NCI-H2107 (cell line): Measurements from ENCODE around the gene ADGRG3.

Experiments used
- DNase-seq: peaks from one replicate; lab custom pipeline; 2025; lab: John Stamatoyannopoulos, UW

Gene ADGRG3

GRCh38 chr16:57630931-57631845 lies 36.9 kb upstream of the ADGRG3 start:
- no peak for DNase-seq

- no peak for DNase-seq
These were observed 35.5 kb upstream of the ADGRG3 start for GRCh38 chr16:57632568-57632967.

- DNase-seq, result no peak
These were observed 34.6 kb upstream of the ADGRG3 start for GRCh38 chr16:57633383-57634064.

GRCh38 chr16:57634171-57634570 lies 33.9 kb upstream of the ADGRG3 start:
- no peak for DNase-seq

- DNase-seq, result no peak
These were observed 32.6 kb upstream of the ADGRG3 start for GRCh38 chr16:57635266-57636097.

- DNase-seq, result no peak
These were observed 31.9 kb upstream of the ADGRG3 start for GRCh38 chr16:57636184-57636583.

- DNase-seq, result no peak
These were observed 31.1 kb upstream of the ADGRG3 start for GRCh38 chr16:57637020-57637419.

GRCh38 chr16:57637424-57637823 lies 30.7 kb upstream of the ADGRG3 start:
- no peak for DNase-seq

- DNase-seq, result no peak
These were observed 30.1 kb upstream of the ADGRG3 start for GRCh38 chr16:57637965-57638364.

- no peak for DNase-seq
These were observed 29.7 kb upstream of the ADGRG3 start for GRCh38 chr16:57638381-57638780.

- peak; percentile 23 for DNase-seq
These were observed 28.8 kb upstream of the ADGRG3 start for GRCh38 chr16:57639172-57639887.

GRCh38 chr16:57640185-57640584 lies 27.9 kb upstream of the ADGRG3 start:
- DNase-seq, result no peak

GRCh38 chr16:57640612-57641011 lies 27.5 kb upstream of the ADGRG3 start:
- DNase-seq, result no peak

GRCh38 chr16:57642160-57643135 lies 25.7 kb upstream of the ADGRG3 start:
- DNase-seq, result no peak

GRCh38 chr16:57643147-57643874 lies 24.8 kb upstream of the ADGRG3 start:
- DNase-seq, result no peak

GRCh38 chr16:57643910-57644309 lies 24.2 kb upstream of the ADGRG3 start:
- DNase-seq, result no peak

GRCh38 chr16:57644383-57645014 lies 23.6 kb upstream of the ADGRG3 start:
- no peak for DNase-seq

GRCh38 chr16:57645169-57645568 lies 22.9 kb upstream of the ADGRG3 start:
- DNase-seq, result no peak

GRCh38 chr16:57645691-57646387 lies 22.3 kb upstream of the ADGRG3 start:
- no peak for DNase-seq
